HG02759 (cell line): ENCODE measurements around the gene EFCAB6.

Source experiments
- ATAC-seq: cut with Tn5 transposase; IDR thresholded peaks from one replicate; pipeline ENCODE4 v1.9.1; 2021; ENCODE audit warnings: mild to moderate bottlenecking, moderate library complexity; ENCODE audit not compliant: unreplicated experiment

The EFCAB6 gene

DNA sequence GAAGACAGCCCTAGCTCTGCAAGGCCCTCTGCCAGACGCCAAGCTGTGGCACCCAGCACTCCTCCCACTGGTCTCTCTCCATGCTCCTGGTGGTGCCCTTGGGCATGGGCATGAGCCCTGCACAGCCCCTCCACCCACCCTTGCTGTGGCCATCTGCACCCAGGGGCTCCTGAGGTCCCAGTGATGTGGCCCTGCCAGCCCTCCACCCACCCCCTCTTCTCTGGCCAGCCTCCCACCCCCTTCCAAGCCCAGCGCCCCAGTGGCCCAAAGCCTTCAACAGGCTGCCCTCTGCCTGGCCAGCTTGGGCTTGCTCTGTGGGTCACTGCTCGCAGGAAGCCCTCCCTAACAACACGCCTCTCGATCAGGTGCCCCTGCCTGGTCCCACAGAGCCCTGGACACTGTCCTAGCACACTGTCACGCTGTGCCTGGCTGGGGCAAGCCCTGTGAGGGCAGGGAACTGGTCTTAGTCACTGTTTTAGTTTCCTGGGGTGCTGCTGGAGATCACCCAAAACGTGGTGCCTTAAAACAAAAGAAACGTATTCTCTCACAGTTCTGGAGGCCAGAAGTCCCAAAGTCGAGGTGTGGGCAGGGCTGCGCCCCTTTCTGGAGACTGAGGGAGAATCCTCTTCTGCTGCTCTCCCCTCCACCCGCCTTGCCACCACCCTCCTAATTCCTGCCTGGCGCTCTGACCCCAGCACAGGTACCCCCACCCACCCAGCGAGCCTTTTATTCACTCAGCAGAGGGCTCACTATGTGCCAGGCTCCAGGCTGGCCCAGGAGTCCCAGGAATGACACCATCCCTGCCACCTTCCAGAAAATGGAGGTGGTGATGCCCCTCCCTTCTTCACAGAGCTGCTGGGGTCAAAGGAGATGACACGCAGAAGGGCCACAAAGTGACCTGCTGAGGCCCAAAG, 35.5 kb upstream of the EFCAB6 start:
- ATAC-seq, result no peak

DNA sequence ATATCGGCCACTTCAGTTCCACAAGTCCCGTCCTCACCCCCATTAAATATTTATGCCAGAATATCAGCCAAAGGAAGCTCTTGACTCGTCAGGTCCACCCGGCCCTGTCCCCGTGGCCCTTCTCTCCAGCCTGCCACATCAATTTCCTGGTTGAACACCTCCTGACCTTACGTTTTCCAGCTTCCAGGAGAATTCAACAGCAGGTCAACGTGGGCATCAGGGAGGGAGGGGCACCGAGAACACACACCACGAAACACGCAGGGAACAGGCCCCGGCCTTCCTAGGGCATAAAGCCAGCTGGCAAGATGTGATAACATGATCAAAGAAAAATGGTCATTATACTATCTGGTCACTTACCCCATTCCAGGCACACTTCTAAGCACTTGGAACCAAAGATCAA, 34.9 kb upstream of the EFCAB6 start:
- no peak for ATAC-seq

DNA sequence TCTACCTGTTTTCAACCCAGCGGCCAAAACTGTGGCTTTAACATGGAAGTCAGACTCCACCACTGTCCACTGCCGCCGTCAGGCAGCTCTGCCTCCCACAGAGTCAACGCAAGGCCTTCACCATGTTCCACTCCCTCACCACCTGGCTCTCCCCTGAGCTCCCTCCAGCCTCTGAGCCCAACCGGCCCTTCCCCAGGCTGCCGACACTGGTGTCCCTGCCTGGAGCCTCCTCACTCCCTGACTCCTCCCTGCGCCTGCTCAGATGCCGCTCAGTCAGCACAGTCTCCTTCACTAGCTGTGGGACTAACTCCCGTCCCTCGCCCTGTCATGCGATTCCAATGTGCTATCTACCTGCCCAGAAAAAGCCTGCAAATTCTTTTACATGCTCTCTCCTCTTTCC, 33.9 kb upstream of the EFCAB6 start:
- ATAC-seq, result no peak

DNA sequence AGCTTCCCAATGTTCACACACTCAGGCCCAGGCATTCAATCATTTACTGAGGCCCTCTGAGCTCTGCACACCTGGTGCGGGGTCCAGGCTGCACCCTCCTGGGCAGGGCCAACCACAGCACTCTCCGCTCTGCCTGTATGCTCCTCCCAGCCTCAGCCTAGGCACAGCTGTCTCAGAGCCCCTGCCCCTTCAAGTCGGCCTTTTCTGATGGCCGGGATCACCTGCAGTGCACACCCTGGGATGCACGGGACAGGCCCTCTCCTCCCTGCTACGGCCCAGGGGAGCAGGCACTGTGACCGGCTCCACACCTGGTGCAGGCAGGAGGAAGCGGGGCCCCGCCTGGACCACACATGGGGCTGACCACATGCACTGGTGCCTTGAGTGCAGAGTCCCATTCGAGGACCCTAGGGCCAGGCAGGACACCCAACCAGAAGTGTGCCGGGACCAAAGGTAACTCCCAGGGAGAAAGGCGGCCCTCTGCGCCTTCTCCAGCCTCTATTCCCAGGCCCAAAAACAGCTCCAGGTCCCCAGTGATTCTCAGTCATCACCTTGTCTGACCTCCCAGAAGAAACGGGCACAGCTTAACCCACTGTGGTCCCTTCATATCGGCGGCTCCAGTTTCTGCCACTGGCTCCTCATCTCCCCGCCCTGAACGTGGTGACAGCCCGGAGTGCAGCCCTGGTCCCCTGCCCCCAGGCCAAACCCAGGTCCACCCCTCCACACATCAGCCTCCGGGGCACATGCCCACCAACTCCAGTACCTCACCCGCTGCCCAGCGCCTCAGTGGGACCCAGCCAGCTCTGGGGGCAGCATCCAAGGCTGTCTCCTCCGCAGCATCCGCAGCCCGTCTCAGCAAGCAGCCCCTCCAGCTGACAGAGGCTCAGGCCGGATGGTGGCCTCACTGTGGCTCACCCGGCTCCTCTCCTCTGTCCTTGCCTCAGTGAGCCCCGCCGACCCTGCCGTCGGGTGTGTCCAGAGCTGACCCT, 32.7 kb upstream of the EFCAB6 start:
- no peak for ATAC-seq

DNA sequence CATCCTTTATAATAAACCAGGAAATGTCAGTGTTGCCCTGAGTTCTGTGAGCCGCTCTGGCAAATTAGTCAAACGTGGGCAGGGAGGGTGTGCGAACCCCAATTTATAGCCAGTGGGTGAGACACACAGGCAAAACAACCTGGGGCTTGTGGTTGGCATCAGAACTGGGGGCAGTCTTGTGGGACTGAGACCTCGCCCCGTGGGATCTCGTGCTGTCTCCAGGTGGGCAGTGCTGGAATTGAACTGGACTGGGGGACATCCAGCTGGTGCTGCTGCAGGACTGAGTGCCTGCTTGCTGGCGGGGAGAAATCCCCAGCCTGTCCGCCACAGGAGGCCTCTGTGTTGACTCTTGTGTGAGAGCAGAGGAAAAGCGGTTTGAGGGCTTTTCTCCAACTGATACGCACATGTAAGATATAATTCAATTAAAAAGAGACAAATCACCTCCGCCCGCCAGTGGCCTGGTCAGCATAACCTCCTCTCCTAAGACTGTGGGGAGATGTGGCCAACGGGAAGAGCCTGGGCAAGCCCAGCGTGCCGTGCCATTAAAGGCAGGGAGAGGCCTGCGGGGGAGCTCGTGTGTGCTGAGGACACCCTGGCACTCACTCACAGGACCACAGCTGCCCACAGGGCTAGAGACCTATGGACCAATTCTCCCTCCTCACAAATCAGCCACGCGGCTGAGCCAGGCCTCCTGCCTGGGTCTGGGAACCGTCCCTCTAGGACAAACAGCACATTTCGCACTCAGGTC, 31.9 kb upstream of the EFCAB6 start:
- no peak for ATAC-seq

DNA sequence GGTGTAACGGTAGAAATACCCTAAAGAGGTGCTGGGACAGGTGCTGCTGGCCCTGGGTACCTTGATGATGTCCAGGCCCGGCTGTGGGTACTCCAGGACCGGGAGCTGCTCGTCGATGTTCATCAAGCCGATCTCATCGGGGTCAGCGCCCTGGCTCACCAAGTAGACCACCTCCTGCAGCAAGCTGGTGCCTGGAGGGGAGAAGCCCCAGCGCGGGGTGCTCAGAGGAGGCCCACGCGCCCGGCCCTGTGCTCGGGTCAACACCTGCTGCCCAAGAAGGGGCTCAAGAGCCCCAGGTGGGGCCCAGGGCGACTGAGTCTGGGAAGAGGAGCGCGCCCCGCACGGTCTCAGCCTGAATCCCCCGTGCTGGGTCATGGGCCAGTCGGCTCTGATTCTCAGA, 29.6 kb upstream of the EFCAB6 start:
- no peak for ATAC-seq

DNA sequence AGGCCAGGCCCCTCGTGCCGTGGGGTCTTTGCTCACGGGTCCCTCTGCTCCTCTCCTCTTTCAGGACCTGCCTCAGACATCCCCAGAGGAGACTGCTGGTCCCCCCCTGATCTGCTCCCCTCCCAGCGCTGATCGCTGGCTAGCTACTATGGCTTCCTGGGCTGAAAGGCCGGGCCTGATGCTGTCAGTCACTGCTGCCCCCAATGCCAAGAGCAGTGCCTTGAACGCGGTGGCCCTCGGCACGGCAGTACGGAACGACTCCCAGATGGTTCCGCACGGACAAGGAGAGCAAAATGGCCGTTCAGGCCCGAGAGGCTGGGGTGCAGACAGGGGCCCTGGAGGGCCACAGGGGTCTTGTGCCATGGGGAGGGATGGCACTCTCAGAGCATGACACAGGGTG, 28.7 kb upstream of the EFCAB6 start:
- no peak for ATAC-seq

DNA sequence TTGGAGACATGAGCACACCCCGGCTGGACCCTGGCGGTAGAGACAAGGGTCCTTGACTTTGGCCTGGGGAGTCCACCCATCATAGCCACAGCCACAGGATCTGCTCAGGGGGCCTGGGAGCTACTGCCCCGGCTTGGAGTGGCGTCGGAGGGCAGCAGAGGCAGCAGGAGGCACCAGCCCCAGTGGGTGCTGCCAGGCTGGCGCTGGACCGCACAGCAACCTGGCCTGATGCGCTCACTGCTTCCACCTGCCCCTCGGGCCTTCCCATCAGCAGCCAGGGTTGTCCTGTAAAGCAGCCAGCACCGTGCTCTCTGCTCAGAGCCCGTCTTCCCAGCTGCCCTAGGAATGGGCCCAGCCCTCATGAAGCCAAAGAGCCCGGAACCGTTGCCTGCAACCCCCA, 28.3 kb upstream of the EFCAB6 start:
- ATAC-seq, result no peak

DNA sequence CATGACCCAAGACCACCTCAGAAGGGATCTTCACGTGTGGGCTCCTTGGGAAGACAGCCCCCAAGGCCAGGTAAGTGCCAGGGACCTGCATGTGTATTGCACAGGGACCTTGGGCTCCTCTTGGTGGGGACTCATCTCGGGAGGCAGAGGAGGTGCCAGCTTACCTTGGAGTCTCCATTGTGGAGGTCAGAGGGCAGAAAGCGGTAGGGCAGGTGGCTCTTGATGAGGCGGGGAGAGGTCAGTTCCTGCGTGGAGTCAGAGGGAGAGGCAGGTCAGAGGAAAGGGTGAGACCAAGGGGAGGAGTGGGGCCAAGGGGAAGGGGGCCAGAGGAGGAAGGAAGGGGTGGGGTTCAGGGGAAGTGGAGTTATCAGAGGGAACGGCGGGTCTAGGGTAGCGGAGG, 27.7 kb upstream of the EFCAB6 start:
- ATAC-seq, result no peak

DNA sequence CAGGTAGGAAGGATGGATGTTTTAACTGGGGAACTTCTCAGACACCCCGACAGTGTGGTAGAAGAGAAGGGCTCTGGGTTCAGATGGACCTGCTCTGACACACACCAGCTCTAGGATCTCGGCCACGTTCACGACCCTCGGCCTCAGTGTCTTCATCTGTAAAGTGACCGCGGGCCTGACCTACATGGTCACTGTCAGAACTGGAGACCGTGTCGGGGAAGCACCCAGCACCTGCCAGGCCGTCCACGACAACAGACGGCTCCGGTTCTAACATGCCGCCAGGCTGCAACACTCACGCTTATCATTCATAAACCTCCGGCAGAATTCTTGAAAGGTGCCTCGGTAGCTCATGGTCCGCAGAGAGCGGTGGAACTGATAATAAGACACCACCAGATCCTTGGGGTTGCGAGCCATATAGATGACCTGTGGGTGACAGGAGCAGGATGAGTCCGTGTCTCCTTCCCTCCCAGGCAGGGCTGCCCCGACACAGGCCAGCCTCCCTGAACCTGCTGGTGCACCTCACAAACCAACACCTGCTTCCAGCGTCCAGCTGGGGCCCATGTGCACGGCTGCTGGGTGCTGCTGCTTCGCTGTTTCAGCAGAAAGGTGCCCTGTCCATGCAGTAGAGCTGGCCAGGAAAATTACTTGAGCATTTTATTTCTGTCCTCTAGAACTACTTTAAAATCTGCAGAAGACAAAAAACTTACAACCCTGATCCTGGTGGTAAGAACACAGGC, 26.6 kb upstream of the EFCAB6 start:
- no peak for ATAC-seq

DNA sequence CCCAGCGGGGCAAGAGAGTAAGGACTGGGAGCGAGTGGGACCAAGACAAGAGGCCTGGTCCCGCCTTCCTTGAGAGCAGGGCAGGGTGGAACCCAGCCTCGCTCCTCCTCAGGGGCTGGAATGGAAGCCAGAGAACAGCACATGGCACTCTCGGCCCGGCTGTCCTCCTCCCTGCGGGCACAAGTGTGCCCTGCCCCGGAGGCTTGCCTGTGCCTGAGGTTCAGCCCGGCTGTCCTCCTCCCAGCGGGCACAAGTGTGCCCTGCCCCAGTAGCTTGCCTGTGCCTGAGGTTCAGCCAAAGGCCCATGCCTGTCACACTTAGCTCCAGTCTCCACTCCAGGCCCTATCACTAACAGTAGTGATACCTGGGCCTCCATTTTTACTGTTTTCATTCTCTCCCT, 26.1 kb upstream of the EFCAB6 start:
- no peak for ATAC-seq

DNA sequence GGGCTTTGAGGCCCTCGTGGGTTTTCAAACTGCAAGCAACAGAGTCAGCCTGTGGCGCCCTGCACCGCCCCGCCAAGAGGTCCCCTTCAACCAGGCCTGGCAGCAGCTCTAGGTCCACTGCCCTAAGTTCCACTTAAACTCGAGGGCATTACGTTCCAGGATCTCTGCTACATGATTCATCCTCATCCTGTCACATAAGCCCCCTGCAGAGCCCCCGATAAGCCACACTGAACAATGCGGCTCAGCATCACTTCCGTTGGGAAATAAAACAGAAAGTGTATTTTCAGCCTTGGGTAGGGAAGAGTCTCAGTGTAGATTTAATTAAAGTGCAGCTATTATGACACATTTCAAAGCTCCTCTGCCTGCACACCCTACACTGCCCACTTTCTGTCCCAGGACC, 25.6 kb upstream of the EFCAB6 start:
- no peak for ATAC-seq

DNA sequence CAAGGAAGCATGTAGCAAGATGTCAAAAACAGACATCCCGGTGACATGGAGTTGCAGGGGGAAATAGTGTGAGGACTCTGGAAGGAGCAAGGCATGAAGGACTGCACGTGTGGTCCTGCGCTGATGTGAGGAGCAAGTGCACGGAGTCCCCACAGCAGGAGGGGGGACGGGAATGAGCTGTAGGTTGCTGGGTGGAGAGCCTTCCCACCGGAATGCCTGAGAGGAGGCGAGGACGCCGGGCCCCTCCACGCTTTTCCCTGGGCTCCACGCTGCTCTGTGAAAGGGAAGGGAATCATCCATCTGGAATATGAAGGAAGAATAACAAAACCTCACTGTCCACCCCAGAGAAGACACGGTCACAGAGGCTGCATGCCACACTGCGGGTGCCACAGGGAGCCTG, 23.6 kb upstream of the EFCAB6 start:
- no peak for ATAC-seq

DNA sequence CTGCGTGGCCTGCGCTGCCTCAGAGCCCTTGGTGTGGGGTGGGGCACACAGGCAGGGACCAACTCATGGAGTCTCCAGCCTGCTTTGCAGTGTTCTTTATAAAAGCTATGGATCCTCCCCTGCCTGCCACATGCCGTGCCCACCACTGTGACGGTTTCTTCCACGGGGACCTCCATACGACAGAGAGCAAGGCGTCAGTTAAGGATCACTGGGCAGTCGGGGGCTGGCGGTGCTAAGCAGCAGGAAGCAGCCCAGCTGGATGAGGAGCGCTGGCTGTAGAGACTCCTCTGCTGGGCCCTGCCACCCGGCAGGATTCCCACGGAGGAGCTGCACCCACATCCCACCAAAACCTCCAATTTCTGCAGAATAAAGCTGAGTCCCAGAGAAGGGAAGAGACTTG, 23.1 kb upstream of the EFCAB6 start:
- ATAC-seq, result no peak

DNA sequence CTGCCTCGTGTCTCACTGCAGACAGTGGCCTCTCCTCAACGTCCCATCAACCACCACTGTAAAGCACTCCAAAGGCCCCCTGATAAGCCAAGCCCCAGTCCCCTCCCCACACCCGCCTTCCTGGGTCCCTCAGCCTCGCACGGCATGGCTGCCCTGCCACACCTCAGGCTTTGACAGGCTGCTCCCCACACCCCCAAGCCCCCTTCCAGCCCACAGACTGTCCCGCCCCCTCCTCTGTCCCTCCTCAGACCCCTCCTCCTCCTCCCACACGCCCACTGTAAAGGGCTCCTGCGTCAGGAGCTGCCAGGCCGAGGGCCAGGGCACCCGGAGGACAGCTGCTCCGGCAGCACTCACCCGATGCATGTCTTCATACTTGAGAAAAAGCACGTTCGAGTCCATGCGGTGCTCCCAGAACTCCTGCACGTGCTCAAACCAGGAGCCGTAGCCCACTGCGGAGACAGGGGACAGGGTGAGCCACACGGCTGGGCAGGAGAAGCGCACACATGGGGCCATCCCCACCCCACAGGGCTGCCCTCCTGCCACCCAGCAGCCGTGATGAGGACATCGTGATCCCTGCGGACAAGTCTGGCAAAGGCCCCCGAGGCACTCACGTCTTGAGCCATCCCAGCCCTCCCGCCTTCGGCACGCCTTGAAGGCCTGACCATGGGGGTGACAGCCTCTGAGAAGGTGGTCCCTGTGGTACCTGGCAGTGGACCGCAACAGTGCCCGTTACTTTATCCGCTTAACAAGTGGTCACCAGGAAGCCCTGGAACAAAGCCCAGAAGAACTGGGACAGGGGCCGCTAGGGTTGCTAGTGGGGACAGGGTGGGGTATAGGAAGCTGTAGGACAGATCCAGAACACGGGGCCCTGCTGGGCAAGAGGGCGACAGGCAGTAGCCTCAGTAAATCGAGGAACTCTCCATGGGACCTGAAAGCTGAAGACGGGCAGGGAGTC, 21.5 kb upstream of the EFCAB6 start:
- ATAC-seq, result no peak

DNA sequence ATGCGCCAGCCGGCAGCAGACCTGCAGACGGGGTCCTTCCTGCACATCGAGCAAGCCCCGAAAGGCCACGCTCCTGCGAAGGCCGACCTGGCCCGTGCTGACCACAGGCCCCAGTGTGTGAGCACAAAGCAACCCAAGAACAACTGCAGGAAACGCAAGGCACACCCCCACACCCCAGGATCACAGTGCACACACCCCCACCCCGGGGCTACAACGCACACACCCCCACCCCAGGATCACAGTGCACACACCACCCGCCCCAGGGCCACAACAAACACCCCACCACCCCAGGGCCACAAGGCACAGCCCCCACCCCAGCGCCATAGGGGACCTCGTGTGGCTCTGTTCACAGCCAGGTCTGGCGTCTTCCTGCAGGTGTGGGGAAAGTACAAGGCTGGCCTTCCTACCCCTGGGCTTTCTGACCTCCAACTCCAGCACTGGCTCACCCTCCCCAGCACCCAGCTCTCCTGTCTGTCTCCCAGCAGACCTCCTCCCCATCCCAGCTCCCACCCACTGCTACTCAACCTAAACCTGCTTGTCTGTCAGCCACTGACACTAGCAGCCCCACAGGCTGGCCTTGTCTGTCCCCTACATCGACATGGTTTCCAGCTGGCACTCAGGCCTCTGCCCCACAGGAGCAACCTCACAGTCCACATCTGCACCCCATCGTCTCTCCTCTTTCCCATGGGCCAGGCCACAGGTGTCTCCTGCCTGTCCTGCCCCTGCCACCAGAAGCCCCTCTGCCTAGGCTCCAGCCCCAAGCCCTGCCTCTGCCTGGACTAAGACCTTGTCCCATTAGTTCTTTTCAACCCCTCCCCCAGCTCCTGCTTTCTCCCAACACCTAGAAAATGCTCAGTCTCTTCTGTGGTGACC, 20.5 kb upstream of the EFCAB6 start:
- ATAC-seq, result no peak

DNA sequence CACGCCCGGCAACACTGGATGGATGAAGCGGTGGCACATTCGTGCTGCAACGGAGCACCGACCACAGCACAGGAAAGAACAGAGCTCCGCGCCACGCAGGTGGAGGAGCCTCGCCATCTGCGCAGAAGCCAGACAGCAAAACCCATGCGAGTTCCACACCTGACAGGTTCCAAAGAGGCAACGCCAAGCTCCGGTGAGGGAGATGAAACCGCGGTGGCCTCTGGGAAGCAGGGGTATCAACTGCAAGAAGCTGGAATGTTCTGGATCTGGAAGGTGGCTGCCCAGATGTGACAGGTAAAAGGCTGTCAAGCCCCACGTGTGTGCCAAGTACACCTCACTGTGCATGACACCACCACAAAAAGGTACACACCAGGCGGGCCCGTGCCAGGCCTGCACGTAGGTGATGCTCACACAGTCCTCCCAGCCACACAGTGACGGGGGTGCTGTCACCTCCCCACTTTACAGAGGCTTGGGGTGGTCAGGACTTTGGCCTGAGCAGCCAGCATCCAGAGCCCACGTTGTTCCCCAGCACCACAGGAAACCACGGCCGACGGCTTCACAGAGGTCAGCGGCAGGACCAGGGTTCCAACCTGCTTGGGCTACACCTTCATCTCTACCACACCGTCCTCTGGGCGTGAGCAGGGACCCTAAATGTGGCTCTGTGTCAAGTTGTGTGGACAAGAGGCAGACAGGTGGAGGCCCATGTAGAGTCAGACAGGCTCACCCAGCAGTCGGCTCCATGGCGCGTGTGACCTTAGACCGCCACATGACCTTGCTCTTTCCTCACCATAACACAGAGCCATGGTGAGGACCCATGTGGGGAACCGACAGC, 19.7 kb upstream of the EFCAB6 start:
- no peak for ATAC-seq
